ENCODE data around the gene EFHC1.

Gene EFHC1

DNA sequence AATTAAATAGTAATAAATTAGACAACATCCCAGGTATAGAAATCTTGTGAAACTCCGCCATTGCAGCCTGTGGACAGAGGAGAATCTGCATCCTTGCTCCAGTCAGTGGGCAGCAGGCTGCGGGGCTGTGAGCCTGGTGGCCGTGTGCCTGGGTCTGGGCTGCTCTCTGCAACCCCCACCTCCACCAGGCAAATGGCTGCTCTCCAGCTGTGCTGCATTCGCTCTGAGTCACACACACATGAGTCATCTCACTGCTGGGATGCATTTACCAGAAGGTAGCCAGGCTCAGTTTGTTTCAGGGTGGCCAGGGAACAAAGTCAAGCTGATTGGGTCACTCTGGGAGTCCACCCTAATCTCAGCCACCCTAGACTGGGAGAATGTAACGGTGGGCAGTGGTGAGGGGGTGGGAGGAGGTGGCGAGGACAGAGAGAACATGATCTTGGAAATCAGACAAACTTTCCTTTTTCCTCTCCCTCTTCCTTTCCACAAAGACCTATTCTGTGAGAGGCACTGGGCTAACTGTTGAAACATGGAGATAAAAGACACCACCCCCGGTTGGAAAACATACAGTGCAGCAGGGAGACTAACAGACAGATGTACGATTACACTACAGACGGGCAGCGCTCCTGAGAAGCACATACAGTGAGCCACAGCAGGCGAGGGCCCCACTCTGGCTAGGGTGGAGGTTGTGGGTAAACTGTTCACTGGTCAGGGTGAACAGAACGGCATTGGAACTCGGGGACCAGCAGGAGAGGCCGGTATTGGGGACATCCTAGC is 97.5 kb downstream of the EFHC1 start:
- no peak for DNase-seq (ENCODE audit: low read depth in 2 of 2)

DNA sequence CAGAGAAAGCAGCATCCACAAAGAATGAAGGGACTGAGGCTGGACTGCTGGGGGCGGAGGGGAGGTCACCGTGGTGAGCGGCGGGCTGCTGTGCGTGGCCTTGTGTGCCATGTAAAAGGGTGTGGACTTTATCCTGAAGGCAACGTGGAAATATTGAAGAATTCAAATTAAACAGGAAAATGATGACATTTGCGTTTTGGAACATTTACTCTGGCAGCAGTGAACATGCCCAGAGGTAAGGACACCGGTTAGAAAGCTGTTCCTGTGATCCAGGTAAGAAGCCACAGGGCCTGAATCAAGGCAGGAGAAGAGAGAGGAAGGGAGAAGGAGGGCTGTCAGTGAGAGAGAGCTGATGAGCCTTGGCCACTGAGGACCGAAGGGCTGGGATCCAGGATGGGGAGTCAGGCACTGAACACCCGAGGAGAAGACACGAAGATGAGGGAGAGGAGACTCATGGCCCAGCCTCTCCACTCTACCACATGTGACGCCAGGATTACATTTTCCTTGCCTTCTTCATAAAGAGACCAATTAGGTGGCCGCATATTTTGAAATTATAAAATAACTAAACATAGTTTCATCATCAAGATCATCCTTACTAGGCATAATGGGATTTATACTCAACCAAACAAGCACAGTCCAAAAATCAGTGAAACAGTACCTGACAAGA is 98.3 kb downstream of the EFHC1 start:
- no peak for DNase-seq (ENCODE audit: low read depth in 2 of 2)

DNA sequence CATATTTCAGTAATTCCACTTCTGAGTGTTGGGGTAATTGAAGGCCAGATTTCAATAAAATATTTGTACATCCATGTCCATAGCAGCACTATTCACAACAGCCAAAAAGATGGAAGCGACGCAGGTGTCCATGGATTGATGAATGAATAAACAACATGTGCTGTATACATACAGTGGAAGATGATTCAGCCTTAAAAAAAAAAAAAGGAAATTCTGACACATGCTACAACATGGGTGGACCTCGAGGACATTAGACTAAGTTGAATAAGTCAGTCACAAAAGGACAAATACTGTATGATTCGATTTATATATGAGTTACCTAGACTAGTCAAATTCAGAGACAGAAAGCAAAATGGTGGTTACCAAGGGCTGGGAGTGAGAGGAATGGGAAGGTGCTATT is 99.5 kb downstream of the EFHC1 start:
- no peak for DNase-seq (ENCODE audit: low read depth in 2 of 2)

DNA sequence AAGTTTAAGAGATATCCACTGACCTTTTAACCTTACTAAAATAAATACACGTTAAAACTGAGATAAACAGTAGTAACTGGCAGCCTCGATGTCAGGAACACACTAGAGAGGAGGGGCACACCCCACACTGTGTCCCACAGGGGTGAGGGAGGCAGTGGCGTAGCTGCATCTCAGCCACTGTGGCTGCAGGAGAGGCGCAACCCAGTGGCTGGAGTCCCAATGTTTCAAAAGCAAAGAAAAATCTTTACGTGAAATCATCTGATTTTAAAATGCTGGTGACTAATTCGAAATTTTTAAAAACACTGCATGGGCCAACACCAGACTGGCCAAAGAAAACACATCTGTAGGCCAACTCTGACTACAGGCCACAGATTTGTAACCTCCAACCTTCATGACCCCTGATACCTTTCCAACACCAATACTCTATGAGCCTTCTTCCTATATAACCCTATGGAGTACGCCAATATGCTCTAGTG is 102.0 kb downstream of the EFHC1 start:
- no peak for DNase-seq (ENCODE audit: low read depth in 2 of 2)

DNA sequence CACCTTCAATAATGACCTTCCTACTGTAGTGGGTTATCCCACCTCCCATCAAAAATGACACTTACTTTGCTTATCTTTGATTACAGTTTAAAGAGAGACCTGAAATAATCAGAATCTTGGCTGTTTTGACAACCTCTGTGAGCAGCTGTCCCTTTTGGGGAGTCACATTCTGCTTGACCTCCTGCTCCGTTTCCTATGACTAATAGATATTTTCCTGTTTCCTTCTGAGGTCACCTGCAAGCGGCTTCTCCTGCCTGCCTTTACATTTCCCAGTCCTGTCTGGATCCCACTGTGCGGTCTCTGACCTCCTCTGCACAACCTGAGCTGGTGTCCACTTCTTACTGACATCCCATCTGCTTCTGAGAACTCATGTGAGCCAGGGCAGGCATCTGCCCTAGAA is 102.5 kb downstream of the EFHC1 start:
- no peak for DNase-seq (ENCODE audit: low read depth in 2 of 2)

GRCh38 chr6:52523378-52524142 is 103.4 kb downstream of the EFHC1 start:
- no peak for DNase-seq (ENCODE audit: low read depth in 2 of 2)

DNA sequence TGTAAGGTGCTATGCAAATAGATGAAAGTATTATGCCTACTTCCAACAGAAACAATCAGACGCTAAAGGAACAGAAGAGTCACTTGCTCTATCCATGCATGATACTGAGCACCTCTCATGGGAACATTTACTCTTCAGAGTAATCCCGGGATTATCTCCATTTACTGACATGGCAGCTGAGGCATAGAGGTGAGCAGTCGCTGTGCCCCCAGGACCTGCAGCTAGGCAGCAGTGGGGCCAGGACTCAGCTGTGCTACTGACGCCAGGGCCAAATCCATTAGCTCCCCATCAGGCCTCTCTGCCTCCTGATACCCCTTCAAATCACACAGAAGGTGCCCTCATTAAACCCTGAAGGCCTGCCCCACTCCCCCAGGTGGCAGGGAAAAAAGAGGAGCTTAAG is 104.8 kb downstream of the EFHC1 start:
- DNase-seq (ENCODE audit: low read depth in 2 of 2) = no peak

DNA sequence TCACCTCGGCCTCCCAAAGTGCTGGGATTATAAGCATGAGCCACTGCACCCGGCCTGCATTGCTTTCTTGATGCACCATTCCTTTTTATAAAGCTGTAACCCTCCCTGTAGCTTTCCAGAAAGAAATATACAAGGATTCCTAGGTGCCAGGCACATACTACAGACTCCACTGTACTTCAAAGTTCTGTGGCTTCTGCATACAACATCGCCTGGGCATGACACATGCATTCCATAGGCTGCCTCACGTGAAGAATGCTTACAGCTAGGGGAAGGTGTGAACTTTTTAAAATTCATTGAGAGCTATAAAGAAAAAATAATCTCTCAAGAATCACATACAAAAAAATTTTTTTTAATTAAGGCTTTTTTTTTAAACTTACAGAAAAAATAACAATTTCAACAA is 106.5 kb downstream of the EFHC1 start:
- DNase-seq (ENCODE audit: low read depth in 2 of 2) = no peak

DNA sequence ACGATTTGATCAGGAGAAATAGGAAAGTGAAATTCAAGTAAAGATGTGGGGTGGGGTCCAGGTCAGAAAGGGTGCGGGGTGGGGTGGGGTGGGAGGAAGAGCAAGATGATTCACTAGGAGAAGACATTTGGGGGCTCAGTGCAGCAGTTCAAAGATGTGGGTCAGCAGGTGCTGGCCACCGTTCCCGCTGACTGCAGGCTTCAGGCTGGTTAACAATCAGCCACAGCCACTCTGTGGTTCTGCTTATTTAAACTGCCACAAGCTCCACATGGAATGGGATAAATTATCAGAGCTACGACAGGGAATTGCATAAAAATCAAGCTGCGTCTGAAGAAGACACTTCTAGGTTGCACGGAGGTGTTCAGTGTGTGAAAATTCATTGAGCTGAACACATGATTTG is 107.3 kb downstream of the EFHC1 start:
- DNase-seq (ENCODE audit: low read depth in 2 of 2) = no peak

GRCh38 chr6:52529311-52529710 is 109.2 kb downstream of the EFHC1 start:
- DNase-seq (ENCODE audit: low read depth in 2 of 2) = no peak

DNA sequence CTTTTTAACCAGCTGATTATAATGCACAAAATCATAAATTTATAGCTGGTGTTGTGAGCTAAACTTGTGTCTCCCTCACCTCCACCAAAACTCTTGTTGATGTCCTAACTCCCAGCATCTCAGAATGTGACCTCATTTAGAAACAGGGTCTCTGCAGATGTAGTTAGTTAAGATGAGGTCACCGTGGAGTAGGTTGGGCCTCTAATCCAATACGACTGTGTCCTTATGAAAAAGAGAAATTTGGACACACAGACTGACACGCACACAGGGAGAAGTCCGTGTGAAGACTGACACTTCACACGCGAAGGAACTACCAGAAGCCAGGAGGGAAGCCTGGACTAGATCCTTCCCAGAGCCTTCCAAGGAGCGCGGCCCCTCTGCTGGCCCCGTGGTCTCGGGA is 110.2 kb downstream of the EFHC1 start:
- no peak for DNase-seq (ENCODE audit: low read depth in 2 of 2)

GRCh38 chr6:52531396-52531795 is 111.3 kb downstream of the EFHC1 start:
- no peak for DNase-seq (ENCODE audit: low read depth in 2 of 2)

- DNase-seq (ENCODE audit: low read depth in 2 of 2) = no peak
These were observed 111.7 kb downstream of the EFHC1 start for GRCh38 chr6:52531834-52532233.

DNA sequence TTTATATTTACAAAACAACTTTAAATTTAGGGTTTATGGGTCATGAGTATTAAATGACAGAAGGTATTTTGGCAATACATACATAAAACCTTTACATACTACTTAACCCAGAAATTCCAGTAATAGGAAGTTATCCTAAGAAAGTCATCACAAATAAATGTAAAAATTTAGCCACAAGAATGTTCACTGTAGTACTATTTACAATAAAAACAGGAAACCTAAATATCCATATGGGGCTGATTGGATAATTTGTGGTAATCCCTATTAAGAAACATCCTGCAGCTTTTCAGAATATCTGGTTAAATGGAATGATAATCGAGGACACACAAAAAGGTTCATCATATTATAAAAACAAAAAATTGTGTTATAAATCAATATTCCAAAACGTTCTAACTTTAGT is 112.3 kb downstream of the EFHC1 start:
- no peak for DNase-seq (ENCODE audit: low read depth in 2 of 2)

DNA sequence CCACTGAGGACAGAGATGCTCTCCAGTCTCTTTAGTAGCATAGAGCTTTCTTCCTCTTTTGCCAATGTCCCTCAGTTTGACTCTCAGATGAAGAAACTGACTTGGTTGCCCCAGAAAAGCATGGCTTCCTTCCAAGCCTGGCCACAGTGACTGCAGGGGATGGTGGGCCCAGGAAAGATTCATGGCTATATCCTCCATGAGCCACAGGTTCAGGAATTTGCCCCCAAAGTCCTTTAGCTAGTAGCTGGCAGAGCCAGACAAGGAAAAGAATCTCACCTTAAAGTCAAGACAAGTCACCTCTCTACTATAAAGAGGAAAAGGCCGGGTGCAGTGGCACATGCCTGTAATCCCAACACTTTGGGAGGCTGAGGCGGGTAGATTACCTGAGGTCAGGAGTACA is 113.3 kb downstream of the EFHC1 start:
- no peak for DNase-seq (ENCODE audit: low read depth in 2 of 2)

- DNase-seq (ENCODE audit: low read depth in 2 of 2) = no peak
These were observed 114.2 kb downstream of the EFHC1 start for GRCh38 chr6:52534363-52534762.

DNA sequence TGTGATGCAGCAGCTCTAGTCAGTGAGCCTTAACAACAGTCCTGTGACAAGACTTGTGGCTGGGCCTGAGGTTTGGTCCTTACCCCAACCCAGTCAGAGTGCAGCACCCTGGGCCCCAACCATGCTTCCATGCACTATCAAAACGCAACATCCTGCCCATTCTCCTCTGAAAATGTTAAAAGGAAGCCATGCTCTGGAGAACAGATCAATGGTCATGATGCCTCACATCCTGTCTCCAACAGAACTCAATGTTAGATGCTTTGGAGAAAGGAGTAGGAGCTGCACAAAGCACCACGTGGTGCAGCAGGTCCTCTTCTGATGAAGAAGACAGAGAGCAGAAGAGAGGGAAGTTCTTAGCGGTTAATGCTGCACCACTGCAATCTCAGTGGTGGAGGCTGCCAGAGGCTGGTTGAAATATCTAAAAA is 114.8 kb downstream of the EFHC1 start:
- DNase-seq (ENCODE audit: low read depth in 2 of 2) = no peak

DNA sequence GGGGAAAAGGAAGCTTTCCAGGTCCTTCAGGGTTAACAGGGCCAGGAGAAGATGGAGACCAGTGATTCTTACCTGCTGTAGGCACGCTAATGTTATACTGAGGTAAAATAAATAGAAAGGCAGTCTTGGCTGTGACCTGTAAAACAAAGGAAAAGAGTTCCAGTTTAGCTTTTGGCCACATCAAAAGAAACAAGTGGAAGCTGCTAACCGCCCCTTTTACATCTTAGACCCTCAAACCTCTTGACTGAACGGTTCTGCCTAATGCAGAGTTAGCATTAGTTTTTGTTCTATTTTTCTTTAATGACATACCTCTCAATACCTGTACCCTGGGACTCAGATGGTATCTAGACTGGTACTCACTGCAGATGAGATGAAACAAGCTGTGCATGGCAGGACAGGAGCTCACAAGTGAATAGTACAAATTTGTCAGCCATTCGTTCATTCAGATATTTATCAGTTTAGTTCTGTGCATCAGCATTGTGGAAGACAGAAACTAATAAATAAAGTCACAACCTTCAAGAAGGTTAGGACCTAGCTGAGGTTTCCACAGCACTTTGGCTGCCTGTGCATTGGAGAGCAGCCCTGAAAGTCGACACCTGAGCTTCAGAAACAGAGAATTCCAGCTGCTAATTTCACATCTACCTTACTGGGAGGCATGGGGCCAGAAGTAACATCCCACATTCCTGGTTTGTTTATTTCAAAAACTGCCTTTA is 115.7 kb downstream of the EFHC1 start:
- DNase-seq (ENCODE audit: low read depth in 2 of 2) = no peak

GRCh38 chr6:52536424-52536916 is 116.3 kb downstream of the EFHC1 start:
- DNase-seq (ENCODE audit: low read depth in 2 of 2) = no peak

GRCh38 chr6:52537001-52537753 is 117.0 kb downstream of the EFHC1 start:
- no peak for DNase-seq (ENCODE audit: low read depth in 2 of 2)

DNA sequence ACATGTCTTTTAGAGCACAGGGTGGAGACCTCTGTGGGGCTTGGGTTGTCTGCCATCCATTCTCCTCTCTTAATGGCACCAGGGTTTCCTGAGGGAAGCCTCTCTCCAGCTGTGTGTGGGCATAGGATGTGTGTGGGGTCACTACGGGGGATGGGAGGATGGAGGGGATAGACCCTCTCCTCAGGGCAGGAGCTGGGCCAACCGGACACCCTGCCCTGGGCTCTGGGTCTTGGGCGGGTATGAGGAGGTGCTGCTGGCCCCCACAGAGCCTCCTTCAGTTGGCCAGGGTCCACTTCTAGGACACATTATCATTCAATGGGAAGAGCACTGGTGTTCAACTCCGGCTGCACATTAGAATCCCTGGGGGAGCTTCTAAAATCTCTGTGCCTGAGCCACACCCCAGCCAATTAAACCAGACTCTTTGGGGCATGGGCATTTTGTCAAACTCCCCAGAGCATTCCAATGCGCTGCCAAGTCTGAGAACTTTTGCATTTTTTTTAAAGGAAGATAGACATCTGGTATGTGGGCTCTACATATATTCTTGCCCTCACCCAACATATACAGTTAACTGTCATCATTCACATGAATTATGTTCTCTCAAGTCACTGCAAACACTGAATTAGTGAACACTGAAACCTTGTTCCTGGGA is 118.2 kb downstream of the EFHC1 start:
- no peak for DNase-seq (ENCODE audit: low read depth in 2 of 2)
